ENCODE measurements around the gene UNC45A.
A peak's percentile ranks its signal among the peaks of the same experiment; 100 is the strongest.
"Not testable (repeated sequence)": the region's sequence is repeated elsewhere in the genome, so short reads cannot be mapped to it uniquely, and the experiment has no call there.

Gene UNC45A

DNA sequence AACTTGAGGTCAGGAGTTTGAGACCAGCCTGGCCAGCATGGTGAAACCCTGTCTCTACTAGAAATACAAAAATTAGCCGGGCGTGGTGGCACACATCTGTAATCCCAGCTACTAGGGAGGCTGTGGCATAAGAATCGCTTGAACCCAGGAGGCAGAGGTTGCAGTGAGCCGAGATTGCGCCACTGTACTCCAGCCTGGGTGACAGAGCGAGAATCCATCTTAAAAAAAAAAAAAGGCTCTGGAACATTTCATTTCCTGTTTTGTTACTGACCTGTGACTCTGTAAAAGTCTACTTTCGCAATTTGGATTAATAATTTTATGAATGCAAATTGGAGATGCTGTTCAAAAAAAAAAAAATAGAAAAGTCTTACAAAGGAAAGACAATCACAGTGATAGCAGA lies 7.0 kb upstream of the UNC45A start:
- not testable (repeated sequence) for H3K9ac ChIP-seq (ENCODE audit: low read depth, low read length); H3K4me3 ChIP-seq (ENCODE audit: low read depth, low read length); H3K36me3 ChIP-seq (ENCODE audit: control insufficient read depth, insufficient read depth, low read length); H3K9me3 ChIP-seq (ENCODE audit: control insufficient read depth, insufficient read depth, low read length); H3K4me1 ChIP-seq (ENCODE audit: control insufficient read depth, insufficient read depth, low read length); H3K27me3 ChIP-seq (ENCODE audit: control insufficient read depth, insufficient read depth, low read length)

DNA sequence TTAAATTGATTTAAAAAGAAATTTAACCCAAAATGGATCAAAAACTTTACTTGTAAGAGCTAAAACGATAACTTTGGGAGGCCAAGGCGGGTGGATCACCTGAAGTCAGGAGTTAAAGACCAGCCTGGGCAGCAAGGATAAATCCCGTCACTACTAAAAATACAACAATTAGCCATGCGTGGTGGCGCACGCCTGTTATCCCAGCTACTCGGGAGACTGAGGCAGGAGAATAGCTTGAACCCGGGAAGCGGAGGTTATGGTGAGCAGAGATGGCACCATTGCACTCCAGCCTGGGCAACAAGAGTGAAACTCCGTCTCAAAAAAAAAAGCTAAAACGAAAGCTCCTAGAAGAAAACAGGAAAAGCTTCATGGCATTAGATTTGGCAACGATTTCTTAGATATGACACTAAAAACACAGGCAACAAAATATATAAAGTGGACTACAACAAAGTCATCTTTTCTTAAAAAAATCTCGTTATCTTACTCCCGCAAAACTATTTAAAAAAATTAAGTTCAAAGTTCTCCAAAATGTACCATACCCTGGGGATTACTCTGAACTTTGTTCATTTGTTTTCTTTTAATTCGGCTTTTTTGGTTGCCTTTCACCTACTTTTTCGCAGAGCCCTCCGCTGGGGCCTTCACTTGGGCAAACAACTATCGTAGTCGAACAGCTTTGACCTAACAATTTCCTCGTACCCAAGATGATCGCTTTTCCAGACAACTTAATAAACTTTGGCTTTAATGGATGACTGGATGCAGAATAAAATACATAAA lies 5.7 kb upstream of the UNC45A start:
- Histone ChIP-seq H3K36me3 (ENCODE audit: control insufficient read depth, insufficient read depth, low read length) (no peaks in the 10 kb centered on the region), H3K4me3 (ENCODE audit: low read depth, low read length) (no peak overlapping the region), H3K4me1 (ENCODE audit: control insufficient read depth, insufficient read depth, low read length) (peaks cover 6% of the 10 kb centered on the region), H3K27me3 (ENCODE audit: control insufficient read depth, insufficient read depth, low read length) (peaks cover 10% of the 10 kb centered on the region), H3K9me3 (ENCODE audit: control insufficient read depth, insufficient read depth, low read length) (no peaks in the 10 kb centered on the region), H3K9ac (ENCODE audit: low read depth, low read length) (no peak overlapping the region)

DNA sequence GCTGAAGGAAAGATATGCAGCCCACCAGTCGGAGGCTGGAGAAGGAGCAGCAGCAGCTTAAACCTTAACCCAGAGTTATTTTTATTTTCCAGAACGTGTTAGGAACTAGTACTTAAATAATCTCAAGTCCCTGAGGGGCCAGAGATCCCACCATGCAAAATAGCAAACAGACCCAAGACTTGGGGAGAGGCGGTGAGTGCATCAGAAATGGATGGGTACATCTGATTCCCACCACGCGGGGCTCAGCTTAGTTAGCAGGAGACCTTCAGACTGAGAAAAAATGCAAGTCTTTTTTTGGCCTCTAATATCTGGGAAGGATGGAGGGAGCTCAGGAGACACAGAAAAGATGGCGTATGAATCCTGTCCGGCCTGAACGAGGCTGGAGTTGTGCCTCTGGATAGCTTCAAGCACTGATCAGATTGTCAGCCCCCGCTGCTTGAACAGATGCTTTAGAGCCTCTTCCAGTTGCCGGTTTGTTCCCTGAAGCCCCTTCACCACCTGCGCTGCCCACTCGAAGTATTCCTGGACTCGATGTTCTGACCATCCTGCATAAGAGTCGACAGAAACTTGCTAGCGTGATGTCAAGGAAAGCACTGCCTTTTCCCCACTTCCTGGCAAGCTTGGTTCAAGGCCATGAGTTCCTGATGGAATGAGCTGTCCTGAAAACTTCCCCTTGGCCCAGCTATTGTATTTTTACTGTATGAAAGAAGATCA lies 4.1 kb upstream of the UNC45A start:
- H3K9ac ChIP-seq (ENCODE audit: low read depth, low read length) = no peak overlapping the region
- H3K4me3 ChIP-seq (ENCODE audit: low read depth, low read length) = no peak overlapping the region
- no peaks in the 10 kb centered on the region for H3K36me3 ChIP-seq (ENCODE audit: control insufficient read depth, insufficient read depth, low read length)
- no peaks in the 10 kb centered on the region for H3K9me3 ChIP-seq (ENCODE audit: control insufficient read depth, insufficient read depth, low read length)
- H3K27me3 ChIP-seq (ENCODE audit: control insufficient read depth, insufficient read depth, low read length) = peaks cover 10% of the 10 kb centered on the region
- peaks cover 6% of the 10 kb centered on the region for H3K4me1 ChIP-seq (ENCODE audit: control insufficient read depth, insufficient read depth, low read length)

DNA sequence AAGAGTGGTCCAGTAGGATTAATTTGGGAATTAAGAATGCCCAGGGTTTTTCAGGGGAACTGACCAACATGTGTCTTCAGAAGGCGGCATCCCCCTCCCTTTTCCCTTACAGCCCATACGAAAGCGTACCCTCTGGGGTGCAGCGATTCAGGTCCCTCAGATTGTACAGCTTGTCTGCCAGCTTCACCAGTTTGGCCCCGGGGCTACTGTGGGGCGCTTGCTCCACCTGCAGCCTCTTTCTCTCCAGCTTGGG lies 3.6 kb upstream of the UNC45A start:
- Histone ChIP-seq H3K4me1 (ENCODE audit: control insufficient read depth, insufficient read depth, low read length) (peaks cover 10% of the 10 kb centered on the region), H3K9me3 (ENCODE audit: control insufficient read depth, insufficient read depth, low read length) (no peaks in the 10 kb centered on the region), H3K4me3 (ENCODE audit: low read depth, low read length) (peak overlapping the region; percentile 83), H3K27me3 (ENCODE audit: control insufficient read depth, insufficient read depth, low read length) (peaks cover 10% of the 10 kb centered on the region), H3K9ac (ENCODE audit: low read depth, low read length) (no peak overlapping the region), H3K36me3 (ENCODE audit: control insufficient read depth, insufficient read depth, low read length) (no peaks in the 10 kb centered on the region)

DNA sequence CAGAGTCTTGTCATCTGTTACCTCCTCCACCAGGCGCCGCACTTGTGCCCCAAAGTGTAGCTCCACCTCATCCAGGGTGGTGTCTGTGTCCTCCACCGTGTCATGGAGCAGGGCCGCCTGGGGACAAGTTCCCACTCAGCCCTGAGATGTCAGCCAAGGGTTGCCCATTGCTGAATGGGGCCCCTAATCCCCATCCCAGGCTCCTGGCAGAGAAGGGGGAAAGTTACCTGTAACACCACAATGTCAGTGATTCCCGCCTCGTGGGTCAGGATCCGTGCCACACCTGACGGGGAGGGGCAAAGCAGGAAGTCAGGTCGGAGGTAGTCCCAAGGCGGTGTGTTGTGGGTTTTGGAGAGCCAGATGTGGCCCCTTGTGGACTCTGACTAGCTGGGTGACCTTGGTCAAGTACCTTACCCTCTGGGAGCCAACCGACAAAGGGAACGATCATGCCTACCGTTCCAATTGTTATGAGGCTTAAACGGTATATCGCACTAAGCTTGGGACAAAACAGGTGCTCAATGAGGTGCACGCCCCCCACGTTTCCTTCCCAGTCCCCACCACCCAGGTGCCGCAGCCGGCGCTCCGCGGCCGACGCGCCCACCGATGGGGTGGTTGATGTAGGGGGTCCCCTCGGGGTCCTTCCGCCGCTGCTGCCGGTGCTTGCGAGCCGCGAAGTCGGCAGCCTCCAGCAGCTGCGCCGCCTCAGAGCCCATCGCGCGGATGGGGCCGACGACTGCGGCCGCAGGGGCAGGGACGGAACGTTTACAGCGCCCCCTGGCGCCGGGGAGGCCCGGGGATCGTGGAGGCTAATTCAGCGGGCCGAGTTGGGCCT lies 3.0 kb upstream of the UNC45A start, which contains the start of gene HDDC3:
Gene HDDC3 (minus strand): TSS at position 722 of the 832 bp plus-strand sequence. CDS start 9 bp downstream, at position 713.
- H3K4me1 ChIP-seq (ENCODE audit: control insufficient read depth, insufficient read depth, low read length) = peaks cover 14% of the 10 kb centered on the region
- H3K27me3 ChIP-seq (ENCODE audit: control insufficient read depth, insufficient read depth, low read length) = peaks cover 10% of the 10 kb centered on the region

DNA sequence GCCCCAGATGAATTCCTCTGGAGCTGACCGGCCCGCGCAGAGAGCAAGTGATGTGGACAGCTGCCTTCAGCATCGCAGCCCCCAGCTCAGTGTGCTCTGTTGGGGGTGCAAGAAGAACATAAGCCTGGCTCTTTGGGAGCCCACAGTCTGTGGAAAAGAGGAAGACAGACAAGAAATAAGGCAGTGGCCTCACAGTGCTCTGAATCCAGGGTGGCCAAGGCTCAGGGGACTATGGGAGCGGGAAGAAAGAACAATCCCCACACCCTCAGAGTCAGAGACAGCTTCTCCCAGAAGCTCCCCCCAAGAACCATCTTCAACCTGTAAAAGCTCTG lies 2.5 kb upstream of the UNC45A start:
- H3K4me3 ChIP-seq (ENCODE audit: low read depth, low read length) = no peak overlapping the region
- no peaks in the 10 kb centered on the region for H3K9me3 ChIP-seq (ENCODE audit: control insufficient read depth, insufficient read depth, low read length)
- H3K36me3 ChIP-seq (ENCODE audit: control insufficient read depth, insufficient read depth, low read length) = no peaks in the 10 kb centered on the region
- H3K27me3 ChIP-seq (ENCODE audit: control insufficient read depth, insufficient read depth, low read length) = peaks cover 10% of the 10 kb centered on the region
- peaks cover 14% of the 10 kb centered on the region for H3K4me1 ChIP-seq (ENCODE audit: control insufficient read depth, insufficient read depth, low read length)
- H3K9ac ChIP-seq (ENCODE audit: low read depth, low read length) = no peak overlapping the region

More for the DNA sequence above, 3.0 kb upstream of the UNC45A start, which contains the start of gene HDDC3:
- H3K4me3 ChIP-seq (ENCODE audit: low read depth, low read length) = peak within 1 kb of the TSS; percentile 83
- H3K36me3 ChIP-seq (ENCODE audit: control insufficient read depth, insufficient read depth, low read length) = no peaks in the 10 kb centered on the region
- no peak within 1 kb of the TSS for H3K9ac ChIP-seq (ENCODE audit: low read depth, low read length)
- H3K9me3 ChIP-seq (ENCODE audit: control insufficient read depth, insufficient read depth, low read length) = no peaks in the 10 kb centered on the region

DNA sequence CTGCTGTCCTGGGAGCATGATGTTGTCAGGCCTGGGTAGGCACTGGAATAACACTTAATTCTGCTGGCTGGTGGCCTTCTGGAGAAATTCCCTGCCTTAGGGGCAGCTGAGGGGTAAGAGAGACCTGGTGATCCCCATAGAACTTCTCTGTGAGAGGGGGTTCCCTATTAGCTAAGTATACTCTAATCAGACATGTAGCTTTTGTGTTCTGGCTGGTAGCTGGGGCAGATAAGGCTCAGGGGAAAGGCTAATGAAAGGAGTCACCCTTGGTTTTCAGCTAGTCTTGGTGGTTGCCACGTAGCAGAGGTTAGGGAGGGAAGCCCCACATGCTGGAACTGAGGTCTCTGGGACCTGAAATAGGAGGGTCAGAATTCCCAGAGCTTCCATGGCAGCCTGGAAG lies 1.8 kb upstream of the UNC45A start:
- Histone ChIP-seq H3K9me3 (ENCODE audit: control insufficient read depth, insufficient read depth, low read length) (no peaks in the 10 kb centered on the region), H3K27me3 (ENCODE audit: control insufficient read depth, insufficient read depth, low read length) (peaks cover 10% of the 10 kb centered on the region), H3K4me3 (ENCODE audit: low read depth, low read length) (no peak overlapping the region), H3K36me3 (ENCODE audit: control insufficient read depth, insufficient read depth, low read length) (peaks cover 1% of the 10 kb centered on the region), H3K9ac (ENCODE audit: low read depth, low read length) (no peak overlapping the region), H3K4me1 (ENCODE audit: control insufficient read depth, insufficient read depth, low read length) (peaks cover 14% of the 10 kb centered on the region)

DNA sequence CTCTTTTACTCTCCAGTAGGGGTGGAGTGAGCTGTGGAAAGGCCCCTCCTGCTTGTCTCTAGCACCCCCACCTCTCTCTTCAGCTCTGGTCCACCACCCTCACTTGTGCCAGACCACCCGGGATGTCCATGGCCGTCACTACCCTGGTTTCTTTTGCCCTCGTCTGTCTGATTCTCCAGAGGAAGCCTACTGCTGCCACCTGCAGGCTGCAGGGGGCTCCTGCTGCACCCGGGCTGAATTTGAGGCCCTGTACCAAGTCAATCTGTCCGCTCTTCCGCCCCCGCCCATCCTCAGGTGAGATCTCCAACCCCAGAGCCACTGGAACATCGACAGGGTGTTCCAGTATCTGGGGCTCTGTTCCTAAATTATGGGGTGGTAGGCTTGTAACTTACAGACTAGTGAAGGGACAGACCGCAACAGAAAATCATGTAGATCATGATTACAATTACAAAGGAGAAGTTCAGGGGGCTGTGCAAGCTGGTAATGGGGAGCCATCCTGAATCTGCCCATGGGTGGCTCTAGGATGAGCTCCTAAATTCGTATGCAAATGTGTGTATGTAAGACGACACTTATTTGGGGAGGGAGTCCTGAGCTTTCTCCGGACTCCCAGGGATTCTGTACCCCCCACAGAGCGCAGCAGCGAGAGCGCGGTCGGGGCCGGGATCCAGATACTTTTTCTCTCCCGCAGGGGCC lies 683 bp upstream of the UNC45A start:
- peak overlapping the region; percentile 79 for H3K4me3 ChIP-seq (ENCODE audit: low read depth, low read length)
- peaks cover 10% of the 10 kb centered on the region for H3K27me3 ChIP-seq (ENCODE audit: control insufficient read depth, insufficient read depth, low read length)
- peaks cover 8% of the 10 kb centered on the region for H3K36me3 ChIP-seq (ENCODE audit: control insufficient read depth, insufficient read depth, low read length)
- peaks cover 14% of the 10 kb centered on the region for H3K4me1 ChIP-seq (ENCODE audit: control insufficient read depth, insufficient read depth, low read length)
- H3K9me3 ChIP-seq (ENCODE audit: control insufficient read depth, insufficient read depth, low read length) = no peaks in the 10 kb centered on the region
- H3K9ac ChIP-seq (ENCODE audit: low read depth, low read length) = no peak overlapping the region

DNA sequence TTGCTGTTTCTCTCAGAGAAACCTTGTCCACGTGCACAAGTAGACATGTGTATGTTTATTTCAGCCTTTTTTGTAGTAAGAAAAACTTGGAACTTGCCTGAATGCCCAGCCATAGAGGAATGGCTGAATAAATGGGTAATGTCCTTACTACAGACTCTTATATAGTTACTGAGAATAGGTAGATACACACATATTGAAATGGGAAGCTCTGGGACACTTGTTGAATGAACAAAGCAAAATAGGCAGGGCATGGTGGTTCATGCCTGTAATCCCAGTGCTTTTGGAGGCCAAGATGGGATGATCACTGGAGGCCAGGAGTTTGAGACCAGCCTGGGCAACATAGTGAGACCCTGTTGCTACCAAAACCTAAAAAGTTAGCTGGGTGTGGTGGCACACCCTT lies 1.7 kb downstream of the UNC45A start:
- H3K27me3 ChIP-seq (ENCODE audit: control insufficient read depth, insufficient read depth, low read length) = peaks cover 10% of the 10 kb centered on the region
- H3K36me3 ChIP-seq (ENCODE audit: control insufficient read depth, insufficient read depth, low read length) = peaks cover 23% of the 10 kb centered on the region
- H3K9me3 ChIP-seq (ENCODE audit: control insufficient read depth, insufficient read depth, low read length) = no peaks in the 10 kb centered on the region
- no peak overlapping the region for H3K4me3 ChIP-seq (ENCODE audit: low read depth, low read length)
- peak overlapping the region; percentile 5 for H3K9ac ChIP-seq (ENCODE audit: low read depth, low read length)
- H3K4me1 ChIP-seq (ENCODE audit: control insufficient read depth, insufficient read depth, low read length) = peaks cover 14% of the 10 kb centered on the region

DNA sequence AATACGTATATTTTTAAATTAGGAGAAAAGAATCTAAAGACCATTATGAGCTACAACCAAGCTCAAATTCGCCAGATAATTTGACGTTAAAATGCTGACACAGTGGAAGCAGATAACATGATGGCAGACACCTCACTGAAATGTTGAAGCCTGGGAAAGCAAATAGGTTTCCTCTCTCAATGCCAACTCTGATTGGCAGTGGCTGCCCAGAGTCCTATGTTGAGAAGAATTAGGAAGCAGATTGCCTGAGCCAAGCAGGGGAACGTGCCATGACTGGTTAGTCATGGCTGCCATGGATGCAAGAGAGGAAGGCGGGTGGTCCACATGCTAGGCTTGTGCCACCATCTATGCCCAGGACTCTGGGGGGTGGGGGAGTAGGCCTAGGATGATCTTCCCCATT lies 3.2 kb downstream of the UNC45A start:
- Histone ChIP-seq H3K4me1 (ENCODE audit: control insufficient read depth, insufficient read depth, low read length) (peaks cover 12% of the 10 kb centered on the region), H3K4me3 (ENCODE audit: low read depth, low read length) (no peak overlapping the region), H3K9ac (ENCODE audit: low read depth, low read length) (no peak overlapping the region), H3K9me3 (ENCODE audit: control insufficient read depth, insufficient read depth, low read length) (no peaks in the 10 kb centered on the region), H3K36me3 (ENCODE audit: control insufficient read depth, insufficient read depth, low read length) (peaks cover 37% of the 10 kb centered on the region), H3K27me3 (ENCODE audit: control insufficient read depth, insufficient read depth, low read length) (peaks cover 3% of the 10 kb centered on the region)

DNA sequence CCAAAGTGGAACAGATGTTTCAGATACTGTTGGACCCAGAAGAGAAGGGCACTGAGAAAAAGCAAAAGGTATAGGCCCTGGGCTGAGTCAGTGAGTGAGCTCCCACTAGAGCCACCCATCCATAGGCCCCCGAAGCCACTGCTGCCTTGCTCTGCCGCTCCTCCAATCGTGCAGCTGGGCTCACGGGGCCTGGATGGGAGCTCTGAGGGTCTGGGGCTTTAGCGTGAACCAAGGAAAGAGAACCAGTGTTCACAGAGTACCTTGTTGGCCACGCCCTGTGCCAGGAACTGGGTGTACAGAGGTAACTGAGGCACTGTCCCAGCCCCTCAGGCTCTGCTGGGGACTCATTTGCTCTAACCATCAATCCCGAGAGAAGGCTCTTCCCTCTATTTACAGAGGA lies 4.7 kb downstream of the UNC45A start:
- peaks cover 9% of the 10 kb centered on the region for H3K4me1 ChIP-seq (ENCODE audit: control insufficient read depth, insufficient read depth, low read length)
- H3K9me3 ChIP-seq (ENCODE audit: control insufficient read depth, insufficient read depth, low read length) = no peaks in the 10 kb centered on the region
- no peaks in the 10 kb centered on the region for H3K27me3 ChIP-seq (ENCODE audit: control insufficient read depth, insufficient read depth, low read length)
- no peak overlapping the region for H3K9ac ChIP-seq (ENCODE audit: low read depth, low read length)
- H3K36me3 ChIP-seq (ENCODE audit: control insufficient read depth, insufficient read depth, low read length) = peaks cover 46% of the 10 kb centered on the region
- no peak overlapping the region for H3K4me3 ChIP-seq (ENCODE audit: low read depth, low read length)
